Activated CD4-positive, alpha-beta memory T cell treated with anti-CD3 and anti-CD28 coated beads for 36 hours (primary cell): Measurements from ENCODE around the gene ALDH1A3. TPM values are rescaled to one million over a fixed set of nuclear protein-coding genes. Genes with fewer than 3 reads are reported as not detected.

ENCODE experiments used
- CTCF ChIA-PET: fragments of 350-600 bp; sonication (Branson Sonifier 250); formaldehyde crosslinking; loops from one replicate; lab custom pipeline; 2021; ENCODE audit warnings: antibody characterized with exemption, inconsistent platforms; lab: Charles Lee
- POLR2A ChIA-PET: fragments of 350-600 bp; sonication (Branson Sonifier 250); formaldehyde crosslinking; loops from one replicate; lab custom pipeline; 2021; ENCODE audit warnings: antibody characterized with exemption; lab: Charles Lee
- DNase-seq: peaks from one replicate; pipeline ENCODE4 v3.0.0-alpha.2; 2020
- H3K27ac Mint-ChIP-seq: one replicate; pipeline ENCODE4 v1.8.0; 2021; ENCODE audit warnings: mixed read lengths
- H3K27me3 Mint-ChIP-seq: one replicate; pipeline ENCODE4 v1.8.0; 2021; ENCODE audit warnings: mixed read lengths
- H3K36me3 Mint-ChIP-seq: one replicate; pipeline ENCODE4 v1.8.0; 2021; ENCODE audit warnings: mixed read lengths
- H3K4me1 Mint-ChIP-seq: one replicate; pipeline ENCODE4 v1.8.0; 2021; ENCODE audit warnings: low read depth, mixed read lengths
- H3K4me3 Mint-ChIP-seq: one replicate; pipeline ENCODE4 v1.8.0; 2021; ENCODE audit warnings: mild to moderate bottlenecking, mixed read lengths
- H3K9me3 Mint-ChIP-seq: one replicate; pipeline ENCODE4 v1.8.0; 2021; ENCODE audit warnings: mixed read lengths
- intact Hi-C: fragments of 100-400 bp; cut with micrococcal nuclease; formaldehyde crosslinking; loops from one replicate; pipeline ENCODE4 v1.15.1; 2023
- total RNA-seq, 2 experiments: library from RNA; stranded (reverse); gene quantifications; one replicate each; pipeline ENCODE4 v1.2.3, GENCODE V29; 2021

The ALDH1A3 gene
- total RNA-seq, 2 experiments from 2014 or later: not detected

DNA sequence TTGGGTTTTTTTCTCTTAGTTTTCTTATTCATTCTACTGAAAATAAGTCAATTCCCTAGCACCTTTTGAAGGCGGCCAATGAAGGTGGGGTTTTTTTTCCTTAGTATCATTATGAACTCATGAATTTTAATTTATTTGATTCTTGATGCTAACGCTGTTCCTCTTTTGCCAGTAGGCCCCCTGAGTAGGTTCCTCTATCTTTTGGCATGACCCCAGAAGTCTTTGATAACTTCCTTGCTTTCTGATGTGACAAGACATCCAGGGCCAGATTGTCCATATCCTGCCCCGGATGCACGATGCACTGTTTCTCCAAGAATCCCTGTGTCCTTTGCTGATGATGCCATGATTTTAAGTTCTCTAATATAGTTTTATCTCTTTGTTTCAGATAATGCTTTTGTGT is 60.2 kb downstream of the ALDH1A3 start:
- intact Hi-C loops: no loop called here

DNA sequence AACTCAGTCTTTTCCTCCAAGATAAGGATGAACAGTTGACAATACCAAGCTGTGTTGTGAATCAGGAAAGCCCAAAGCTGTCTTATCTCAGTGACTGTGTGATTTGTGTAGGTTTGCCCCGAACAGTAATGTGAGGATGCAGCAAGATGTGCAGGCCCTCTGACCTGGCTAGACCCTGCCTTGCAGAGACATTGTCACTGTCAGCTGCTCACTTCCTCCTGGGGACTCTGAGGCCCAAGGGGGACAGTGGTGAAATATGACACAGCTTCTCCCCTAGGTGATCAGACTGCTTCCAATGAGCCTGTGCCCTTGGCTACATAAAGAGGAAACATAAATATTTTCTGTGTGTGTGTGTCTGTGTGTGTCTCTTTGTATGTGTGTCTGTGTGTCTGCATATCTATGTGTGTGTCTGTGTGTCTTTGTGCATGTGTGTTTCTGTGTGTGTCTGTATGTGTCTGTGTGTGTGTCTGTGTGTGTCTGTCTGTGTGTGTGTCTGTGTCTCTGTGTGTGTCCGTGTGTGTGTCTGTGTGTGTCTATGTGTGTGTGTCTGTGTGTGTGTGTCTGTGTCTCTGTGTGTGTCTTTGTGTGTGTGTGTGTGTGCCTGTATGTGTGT is 61.2 kb downstream of the ALDH1A3 start:
- H3K36me3 Mint-ChIP-seq: no peaks in the 10 kb centered on the region
- POLR2A ChIA-PET: no interaction called here

More for the DNA sequence above, 60.2 kb downstream of the ALDH1A3 start:
- H3K4me1 Mint-ChIP-seq: no peaks in the 10 kb centered on the region
- DNase-seq: no peak
- no peak overlapping the region for H3K27ac Mint-ChIP-seq
- ChIA-PET CTCF (no interaction called here), POLR2A (no interaction called here)
- H3K36me3 Mint-ChIP-seq: no peaks in the 10 kb centered on the region
- no peak overlapping the region for H3K4me3 Mint-ChIP-seq
- no peaks in the 10 kb centered on the region for H3K27me3 Mint-ChIP-seq
- no peaks in the 10 kb centered on the region for H3K9me3 Mint-ChIP-seq

DNA sequence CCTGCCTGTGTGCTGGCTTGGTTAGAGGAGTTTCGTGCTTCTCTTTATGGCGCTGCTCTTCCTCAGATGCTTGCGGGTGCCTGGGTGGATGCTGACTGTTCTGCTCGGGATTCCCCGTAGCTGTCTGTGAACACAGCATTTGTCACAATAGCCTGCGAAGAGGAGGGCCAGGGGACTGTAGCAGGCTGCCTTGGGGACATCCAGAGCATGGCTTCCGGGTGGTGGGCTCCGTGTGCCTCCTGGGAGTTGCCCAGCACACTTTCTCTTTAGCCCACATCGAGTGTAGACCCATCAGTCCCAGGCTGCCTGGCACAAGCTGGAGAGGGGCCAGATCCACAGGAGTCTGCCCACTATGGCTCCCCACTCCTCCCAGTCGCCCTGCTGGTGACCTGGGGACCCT is 61.9 kb downstream of the ALDH1A3 start:
- Mint-ChIP-seq H3K4me1 (no peaks in the 10 kb centered on the region), H3K27ac (no peak overlapping the region), H3K9me3 (no peaks in the 10 kb centered on the region), H3K36me3 (no peaks in the 10 kb centered on the region), H3K4me3 (no peak overlapping the region), H3K27me3 (no peaks in the 10 kb centered on the region)
- no peak for DNase-seq
- CTCF ChIA-PET: no interaction called here
- POLR2A ChIA-PET: no interaction called here
- intact Hi-C loops: no loop called here

More for the DNA sequence above, 61.2 kb downstream of the ALDH1A3 start:
- CTCF ChIA-PET: no interaction called here
- Mint-ChIP-seq H3K27me3 (no peaks in the 10 kb centered on the region), H3K27ac (no peak overlapping the region), H3K9me3 (no peaks in the 10 kb centered on the region), H3K4me3 (no peak overlapping the region), H3K4me1 (no peaks in the 10 kb centered on the region)
- no peak for DNase-seq
- intact Hi-C loops: no loop called here

DNA sequence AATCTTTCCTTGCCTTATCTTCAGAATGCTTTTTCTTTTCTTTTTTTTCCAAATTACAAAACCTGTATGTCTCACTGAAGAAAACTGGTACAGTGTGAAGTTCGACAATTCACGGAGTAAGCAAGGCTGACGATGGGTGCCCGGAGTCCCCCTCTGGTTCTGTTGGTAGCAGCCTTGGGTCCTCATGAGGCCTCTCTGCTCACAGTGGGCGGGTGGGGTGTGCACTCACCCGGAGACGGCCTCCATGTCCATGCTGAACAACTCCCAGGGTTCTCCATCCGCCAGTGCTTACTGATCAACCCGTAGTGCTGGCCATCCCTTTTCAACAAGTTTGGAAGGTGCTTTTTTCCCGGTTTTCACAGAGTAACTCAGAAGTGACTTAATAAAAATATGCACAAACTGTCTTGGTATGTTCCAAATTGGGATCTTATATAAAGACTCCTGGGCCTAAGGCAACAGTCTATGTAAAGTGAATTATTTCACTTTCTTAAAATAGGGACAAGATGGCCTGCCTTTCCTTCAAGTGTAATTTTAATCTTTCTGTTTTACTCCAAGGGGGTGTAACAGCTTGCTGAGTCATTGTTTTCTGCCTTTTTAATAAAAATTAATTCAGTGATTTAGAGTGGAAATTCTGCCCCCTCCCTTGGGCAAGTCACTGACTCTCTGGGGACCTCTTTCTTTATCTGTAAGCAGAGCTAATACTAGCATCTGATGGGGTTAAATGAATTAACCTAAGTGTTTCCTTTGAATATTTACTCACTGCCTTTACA is 63.2 kb downstream of the ALDH1A3 start:
- no peaks in the 10 kb centered on the region for H3K27me3 Mint-ChIP-seq
- intact Hi-C loops: no loop called here
- H3K4me1 Mint-ChIP-seq: no peaks in the 10 kb centered on the region
- no peaks in the 10 kb centered on the region for H3K36me3 Mint-ChIP-seq
- H3K9me3 Mint-ChIP-seq: no peaks in the 10 kb centered on the region
- no peak overlapping the region for H3K27ac Mint-ChIP-seq
- ChIA-PET POLR2A (no interaction called here), CTCF (interaction anchor here (0.7 to 1.7 kb wide), 3 partner anchors 64 to 73 kb away, joined by 3 to 4 read pairs (median 3); no protein-coding TSS in a partner anchor)
- DNase-seq: no peak
- no peak overlapping the region for H3K4me3 Mint-ChIP-seq

DNA sequence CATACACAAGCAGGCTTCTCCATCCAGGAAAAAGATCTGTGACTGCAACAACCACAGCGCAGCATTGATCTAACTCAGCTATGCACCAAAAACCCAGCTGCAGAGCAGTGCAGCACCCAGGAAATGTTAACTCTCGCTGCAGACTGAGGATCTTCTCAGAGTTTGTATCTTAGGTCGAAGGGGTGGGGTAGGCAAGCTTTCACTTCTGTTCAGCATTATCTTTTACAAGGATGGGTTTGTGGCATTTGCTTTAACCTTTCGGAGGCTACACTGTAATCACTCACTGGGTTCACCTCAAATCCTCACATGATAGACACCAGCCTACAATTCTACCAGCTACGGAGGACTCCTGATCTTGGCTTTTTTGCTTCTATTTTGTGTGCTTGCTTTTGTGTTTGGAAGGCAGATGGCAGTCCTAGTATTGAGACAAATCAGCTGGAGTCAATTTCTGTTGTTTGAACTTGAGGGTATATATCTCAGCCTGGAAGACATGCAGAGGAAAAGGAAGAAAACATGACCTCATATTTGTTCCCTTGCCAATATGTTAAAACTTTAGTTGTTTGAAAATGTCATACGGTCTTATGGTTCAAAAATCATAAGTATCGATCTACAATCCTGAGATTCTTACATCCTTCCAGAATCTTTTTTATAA is 64.7 kb downstream of the ALDH1A3 start:
- no peak for DNase-seq
- H3K9me3 Mint-ChIP-seq: no peaks in the 10 kb centered on the region
- peaks cover 6% of the 10 kb centered on the region for H3K27me3 Mint-ChIP-seq
- intact Hi-C loops: no loop called here
- CTCF ChIA-PET: interaction anchor here (1.3 to 1.7 kb wide), 2 partner anchors 62 to 65 kb away, joined by 3 to 5 read pairs; no protein-coding TSS in a partner anchor
- no peak overlapping the region for H3K27ac Mint-ChIP-seq
- POLR2A ChIA-PET: no interaction called here
- no peaks in the 10 kb centered on the region for H3K36me3 Mint-ChIP-seq
- no peak overlapping the region for H3K4me3 Mint-ChIP-seq
- H3K4me1 Mint-ChIP-seq: no peaks in the 10 kb centered on the region

DNA sequence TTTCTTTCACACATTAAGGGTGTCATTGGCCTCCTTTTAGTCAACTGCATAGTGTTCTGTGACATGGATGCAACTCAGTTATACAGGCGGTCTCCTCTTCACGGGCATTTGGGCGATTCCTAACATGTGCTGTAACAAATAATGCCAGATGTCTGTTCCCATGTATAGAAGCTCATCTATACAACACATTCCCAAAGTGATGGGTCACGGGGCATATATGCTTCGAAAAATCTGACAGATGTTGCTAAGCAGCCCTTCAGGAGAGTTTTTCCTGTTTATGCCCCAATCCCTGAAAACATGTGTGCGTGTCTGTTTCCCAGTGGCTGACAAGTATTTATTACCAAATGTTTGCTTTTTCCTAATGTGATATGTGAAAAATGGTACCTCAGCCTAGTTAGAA is 65.4 kb downstream of the ALDH1A3 start:
- CTCF ChIA-PET: interaction anchor here (1.3 kb wide), 1 partner anchor 62 kb away, joined by 5 read pairs; no protein-coding TSS in a partner anchor
- intact Hi-C loops: no loop called here
- Mint-ChIP-seq H3K4me1 (no peaks in the 10 kb centered on the region), H3K27ac (no peak overlapping the region), H3K9me3 (no peaks in the 10 kb centered on the region), H3K4me3 (no peak overlapping the region), H3K36me3 (no peaks in the 10 kb centered on the region), H3K27me3 (peaks cover 6% of the 10 kb centered on the region)
- no peak for DNase-seq
- POLR2A ChIA-PET: no interaction called here

DNA sequence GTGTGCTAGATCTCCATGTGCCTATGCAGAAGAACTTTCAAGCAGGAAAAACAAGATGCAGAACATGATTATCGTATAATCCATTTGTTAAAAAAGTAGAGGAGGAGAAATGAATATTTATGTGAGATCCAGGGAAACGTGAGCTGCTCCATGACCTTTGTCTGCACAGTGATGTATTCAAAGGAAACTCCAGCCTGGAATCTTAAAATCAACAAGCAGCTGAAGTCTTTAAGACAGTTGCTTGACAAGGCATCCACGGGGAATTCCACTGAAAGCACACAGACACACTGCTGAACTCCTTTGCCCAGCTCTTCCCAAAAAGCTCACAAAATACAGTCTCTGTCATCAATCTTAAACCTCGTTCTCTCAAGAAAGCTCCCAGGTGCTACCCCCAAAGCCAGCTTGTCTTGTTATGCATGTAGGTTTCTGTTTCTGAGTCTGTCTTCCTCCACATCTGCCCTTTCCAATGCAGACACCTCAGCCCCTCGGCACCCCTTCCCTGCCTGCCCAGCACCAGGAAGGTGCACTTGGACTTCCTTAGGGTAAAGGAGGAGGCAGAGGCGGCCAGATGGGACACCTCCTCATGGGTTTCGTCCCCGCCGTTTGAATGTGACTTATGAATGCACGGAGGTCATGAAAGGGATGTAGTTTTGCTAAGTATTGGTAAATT is 68.3 kb downstream of the ALDH1A3 start:
- Mint-ChIP-seq H3K4me1 (no peaks in the 10 kb centered on the region), H3K9me3 (no peaks in the 10 kb centered on the region), H3K27ac (no peak overlapping the region), H3K27me3 (peaks cover 6% of the 10 kb centered on the region), H3K36me3 (no peaks in the 10 kb centered on the region), H3K4me3 (no peak overlapping the region)
- ChIA-PET POLR2A (no interaction called here), CTCF (no interaction called here)
- no peak for DNase-seq
- intact Hi-C loops: no loop called here

DNA sequence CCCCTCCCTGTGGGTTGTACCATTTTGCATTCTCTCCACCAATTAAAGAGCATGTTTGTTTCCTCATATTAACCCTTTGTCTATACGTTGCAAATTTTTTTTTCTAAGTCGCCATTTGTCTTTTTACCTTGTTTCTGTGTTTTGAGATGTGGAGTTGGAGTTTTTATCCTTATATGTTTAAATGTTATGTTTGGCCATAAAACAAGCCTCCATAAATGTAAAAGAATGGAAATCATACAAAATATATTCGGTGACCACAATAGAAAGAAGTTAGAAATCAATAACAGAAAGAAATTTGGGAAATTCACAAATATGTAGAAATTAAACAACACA is 68.8 kb downstream of the ALDH1A3 start:
- no peaks in the 10 kb centered on the region for H3K9me3 Mint-ChIP-seq

DNA sequence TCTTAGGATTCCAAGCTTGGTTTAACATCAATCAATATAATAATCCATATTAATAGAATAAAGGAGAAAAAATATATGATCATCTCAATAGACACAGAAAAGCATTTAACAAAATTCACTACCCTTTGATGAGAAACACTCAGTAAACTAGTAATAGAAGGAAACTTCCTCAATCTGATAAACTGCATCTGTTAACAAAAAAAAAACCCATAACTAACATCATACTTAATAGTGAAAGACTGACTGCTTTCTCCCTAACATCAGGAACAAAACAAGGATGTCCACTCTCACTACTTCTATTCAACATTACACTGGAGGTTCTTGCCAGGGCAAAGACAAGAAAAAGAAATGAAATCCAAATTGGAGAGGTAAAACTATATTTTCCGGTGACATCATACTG is 70.1 kb downstream of the ALDH1A3 start:
- H3K4me1 Mint-ChIP-seq: no peaks in the 10 kb centered on the region
- no peak for DNase-seq
- CTCF ChIA-PET: no interaction called here
- intact Hi-C loops: no loop called here
- H3K27ac Mint-ChIP-seq: no peak overlapping the region
- POLR2A ChIA-PET: no interaction called here
- no peaks in the 10 kb centered on the region for H3K9me3 Mint-ChIP-seq
- no peaks in the 10 kb centered on the region for H3K36me3 Mint-ChIP-seq
- H3K4me3 Mint-ChIP-seq: no peak overlapping the region
- peaks cover 7% of the 10 kb centered on the region for H3K27me3 Mint-ChIP-seq

More for the DNA sequence above, 68.8 kb downstream of the ALDH1A3 start:
- Mint-ChIP-seq H3K27me3 (peaks cover 6% of the 10 kb centered on the region), H3K27ac (no peak overlapping the region), H3K4me3 (no peak overlapping the region), H3K36me3 (no peaks in the 10 kb centered on the region), H3K4me1 (no peaks in the 10 kb centered on the region)
- intact Hi-C loops: no loop called here
- DNase-seq: no peak
- ChIA-PET POLR2A (no interaction called here), CTCF (no interaction called here)

DNA sequence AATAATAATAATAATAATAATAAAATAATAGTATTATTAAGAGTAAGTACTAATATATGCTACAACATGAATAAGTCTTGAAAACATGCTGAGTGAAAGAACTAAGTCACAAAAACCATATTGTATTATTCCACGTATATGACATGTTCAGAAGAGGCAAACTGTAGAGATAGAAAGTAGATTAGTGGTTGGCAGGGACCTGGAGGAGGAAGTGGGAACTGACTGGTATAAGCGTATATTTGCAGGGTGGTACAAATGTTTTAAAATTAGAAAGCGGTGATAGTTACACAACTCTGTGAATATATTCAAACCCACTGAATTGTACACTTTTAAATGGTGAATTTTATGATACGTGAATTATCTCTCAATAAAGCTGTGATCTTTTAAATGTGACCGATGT is 72.3 kb downstream of the ALDH1A3 start:
- Mint-ChIP-seq H3K4me1 (no peaks in the 10 kb centered on the region), H3K4me3 (no peak overlapping the region), H3K27me3 (peaks cover 9% of the 10 kb centered on the region), H3K9me3 (no peaks in the 10 kb centered on the region), H3K36me3 (no peaks in the 10 kb centered on the region), H3K27ac (no peak overlapping the region)
- intact Hi-C loops: no loop called here
- no peak for DNase-seq
- ChIA-PET CTCF (no interaction called here), POLR2A (no interaction called here)

DNA sequence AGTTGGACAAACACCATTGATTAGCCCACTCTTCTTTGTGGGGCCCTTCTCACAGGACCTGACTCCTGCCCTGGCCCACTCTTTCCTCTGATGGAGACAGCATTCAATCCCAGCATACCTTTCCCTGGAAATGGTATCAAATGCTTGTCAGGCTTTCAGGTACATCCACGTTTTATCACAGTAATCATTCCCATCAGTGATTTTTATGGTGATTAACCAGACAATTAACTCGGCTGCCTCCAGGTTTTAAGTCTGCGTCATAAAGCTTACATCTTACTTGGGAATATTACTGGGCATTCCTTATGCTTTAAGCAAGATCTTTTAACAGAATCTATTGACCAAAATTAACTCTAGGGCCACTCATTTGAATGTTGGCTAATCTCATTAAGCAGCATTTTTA is 72.9 kb downstream of the ALDH1A3 start:
- intact Hi-C loops: no loop called here
- Mint-ChIP-seq H3K4me1 (no peaks in the 10 kb centered on the region), H3K27ac (no peak overlapping the region), H3K9me3 (no peaks in the 10 kb centered on the region), H3K4me3 (no peak overlapping the region), H3K36me3 (no peaks in the 10 kb centered on the region), H3K27me3 (peaks cover 9% of the 10 kb centered on the region)
- no peak for DNase-seq
- POLR2A ChIA-PET: no interaction called here
- CTCF ChIA-PET: no interaction called here

DNA sequence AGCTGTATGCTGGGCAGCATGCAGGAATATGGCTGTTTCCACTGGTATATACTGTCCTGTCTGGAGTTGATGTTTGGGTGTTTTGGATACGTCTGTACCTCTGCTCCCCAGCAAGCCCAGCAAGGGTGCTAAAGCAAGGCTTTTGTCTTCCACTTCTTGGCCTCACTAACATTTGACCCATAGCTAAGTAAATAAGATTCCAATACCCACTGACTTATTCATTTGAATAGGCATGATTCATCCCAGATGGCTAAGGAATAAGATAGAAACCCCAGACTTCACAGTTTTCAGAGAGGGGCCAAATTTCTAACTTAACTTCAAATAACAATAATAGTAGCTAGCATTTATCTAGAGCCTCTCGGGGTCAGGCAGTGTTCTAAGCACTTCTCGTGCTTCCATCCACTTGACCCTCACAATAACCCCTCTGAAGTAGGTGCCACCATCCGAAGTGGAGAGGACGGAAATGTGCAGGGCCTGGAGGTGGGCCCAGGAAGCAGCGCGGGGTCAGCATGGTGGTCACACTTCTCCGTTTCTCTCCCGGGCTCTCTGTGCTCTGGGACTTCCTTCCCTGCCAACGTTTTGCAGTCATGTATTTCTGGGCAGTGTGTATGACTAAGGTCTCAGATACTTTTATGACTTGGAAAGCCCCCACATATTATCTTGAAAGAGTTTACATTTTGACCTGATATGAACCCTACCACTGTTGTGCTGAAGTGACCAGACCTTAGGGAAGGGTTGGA is 78.9 kb downstream of the ALDH1A3 start:
- Mint-ChIP-seq H3K36me3 (no peaks in the 10 kb centered on the region), H3K9me3 (no peaks in the 10 kb centered on the region), H3K4me3 (no peak overlapping the region), H3K4me1 (no peaks in the 10 kb centered on the region), H3K27me3 (peaks cover 17% of the 10 kb centered on the region), H3K27ac (no peak overlapping the region)
- POLR2A ChIA-PET: no interaction called here
- no peak for DNase-seq
- intact Hi-C loops: no loop called here
- CTCF ChIA-PET: no interaction called here
